HG02885 (cell line): ENCODE data around the gene RPE.
A peak's percentile ranks its signal among the peaks of the same experiment; 100 is the strongest.

Source experiments
- ATAC-seq: cut with Tn5 transposase; IDR thresholded peaks from one replicate; pipeline ENCODE4 v1.9.1; 2021; ENCODE audit warnings: mild to moderate bottlenecking; ENCODE audit not compliant: unreplicated experiment, poor library complexity

RPE gene

GRCh38 chr2:210002158-210003157 is at the start of gene RPE:
Gene RPE, plus strand, starts transcription at chr2:210002638. Its CDS starts 24 bp downstream, at chr2:210002662.
- ATAC-seq = peak; percentile 99

GRCh38 chr2:209956271-209956670 is 46.2 kb upstream of the RPE start:
- ATAC-seq = no peak

GRCh38 chr2:209958016-209958415 is 44.4 kb upstream of the RPE start:
- ATAC-seq = no peak

GRCh38 chr2:209960045-209960444 is 42.4 kb upstream of the RPE start:
- no peak for ATAC-seq

GRCh38 chr2:209960676-209961630 is 41.5 kb upstream of the RPE start:
- ATAC-seq = peak; percentile 97

GRCh38 chr2:209965723-209966122 is 36.7 kb upstream of the RPE start:
- ATAC-seq = no peak

GRCh38 chr2:209969692-209970091 is 32.7 kb upstream of the RPE start:
- no peak for ATAC-seq

GRCh38 chr2:209970271-209970670 is 32.2 kb upstream of the RPE start:
- ATAC-seq = no peak

- no peak for ATAC-seq
Measured at GRCh38 chr2:209970711-209971110, 31.7 kb upstream of the RPE start.

- no peak for ATAC-seq
Measured at GRCh38 chr2:209973328-209973727, 29.1 kb upstream of the RPE start.

GRCh38 chr2:209974576-209974975 is 27.9 kb upstream of the RPE start:
- ATAC-seq = no peak

GRCh38 chr2:209976698-209977385 is 25.6 kb upstream of the RPE start:
- no peak for ATAC-seq

- ATAC-seq = no peak
Measured at GRCh38 chr2:209977386-209978239, 24.8 kb upstream of the RPE start.

GRCh38 chr2:209984291-209984690 is 18.1 kb upstream of the RPE start:
- ATAC-seq = no peak

- no peak for ATAC-seq
Measured at GRCh38 chr2:209985874-209986273, 16.6 kb upstream of the RPE start.

- ATAC-seq = no peak
Measured at GRCh38 chr2:209986415-209986814, 16.0 kb upstream of the RPE start.

- peak; percentile 44 for ATAC-seq
Measured at GRCh38 chr2:209988010-209988409, 14.4 kb upstream of the RPE start.

- ATAC-seq = no peak
Measured at GRCh38 chr2:209990838-209991237, 11.6 kb upstream of the RPE start.

- ATAC-seq = no peak
Measured at GRCh38 chr2:209993968-209994367, 8.5 kb upstream of the RPE start.
